HUES6 (cell line): ENCODE measurements around the gene ESRRA.

Experiments used
- H3K27ac ChIP-seq: 2 replicates; pipeline ENCODE4 v1.7.0; 2013; ENCODE audit warnings: low read depth, mild to moderate bottlenecking, low read length, inconsistent platforms
- H3K27me3 ChIP-seq: 2 replicates; pipeline ENCODE4 v1.6.1; 2013; ENCODE audit warnings: low read length; ENCODE audit not compliant: control insufficient read depth, insufficient read depth
- H3K36me3 ChIP-seq: 2 replicates; pipeline ENCODE4 v1.6.1; 2013; ENCODE audit warnings: low read length; ENCODE audit not compliant: control insufficient read depth, insufficient read depth
- H3K4me1 ChIP-seq: 2 replicates; pipeline ENCODE4 v1.6.1; 2013; ENCODE audit warnings: low read length; ENCODE audit not compliant: control insufficient read depth, insufficient read depth
- H3K4me3 ChIP-seq: 2 replicates; pipeline ENCODE4 v1.5.1; 2013; ENCODE audit warnings: low read depth, low read length
- H3K9ac ChIP-seq: one replicate; pipeline ENCODE4 v1.6.1; 2013; ENCODE audit warnings: mild to moderate bottlenecking, low read length
- H3K9me3 ChIP-seq: 2 replicates; pipeline ENCODE4 v1.6.1; 2013; ENCODE audit warnings: low read depth, low read length; ENCODE audit not compliant: control insufficient read depth, insufficient read depth

The ESRRA gene

GRCh38 chr11:64339754-64340408 lies 34.6 kb downstream of the ESRRA start, which contains the start of gene CCDC88B:
Gene CCDC88B (plus strand): TSS chr11:64340204. CDS start chr11:64340267, 63 bp downstream.
- no peaks in the 10 kb centered on the region for H3K36me3 ChIP-seq
- H3K4me1 ChIP-seq: peaks cover 20% of the 10 kb centered on the region
- no peaks in the 10 kb centered on the region for H3K9me3 ChIP-seq
- no peak within 1 kb of the TSS for H3K9ac ChIP-seq
- H3K4me3 ChIP-seq: peak within 1 kb of the TSS; percentile 76
- H3K27me3 ChIP-seq: no peaks in the 10 kb centered on the region
- H3K27ac ChIP-seq: no peak within 1 kb of the TSS

GRCh38 chr11:64340671-64341335 lies 35.5 kb downstream of the ESRRA start:
- no peak overlapping the region for H3K27ac ChIP-seq
- H3K4me3 ChIP-seq: peak overlapping the region; percentile 76

GRCh38 chr11:64341429-64341828 lies 36.1 kb downstream of the ESRRA start:
- H3K36me3 ChIP-seq: no peaks in the 10 kb centered on the region
- peak overlapping the region; percentile 76 for H3K4me3 ChIP-seq
- H3K27ac ChIP-seq: no peak overlapping the region
- H3K4me1 ChIP-seq: peaks cover 20% of the 10 kb centered on the region
- H3K9me3 ChIP-seq: no peaks in the 10 kb centered on the region
- no peak overlapping the region for H3K9ac ChIP-seq
- no peaks in the 10 kb centered on the region for H3K27me3 ChIP-seq

More at GRCh38 chr11:64340671-64341335, 35.5 kb downstream of the ESRRA start:
- H3K36me3 ChIP-seq: no peaks in the 10 kb centered on the region
- H3K27me3 ChIP-seq: no peaks in the 10 kb centered on the region
- no peaks in the 10 kb centered on the region for H3K9me3 ChIP-seq
- H3K9ac ChIP-seq: no peak overlapping the region
- H3K4me1 ChIP-seq: peaks cover 20% of the 10 kb centered on the region

- Histone ChIP-seq H3K27me3 (no peaks in the 10 kb centered on the region), H3K4me1 (peaks cover 20% of the 10 kb centered on the region), H3K36me3 (no peaks in the 10 kb centered on the region), H3K4me3 (peak overlapping the region; percentile 63), H3K9me3 (no peaks in the 10 kb centered on the region), H3K9ac (no peak overlapping the region), H3K27ac (no peak overlapping the region)
These were observed 36.8 kb downstream of the ESRRA start for GRCh38 chr11:64341851-64342791.

DNA sequence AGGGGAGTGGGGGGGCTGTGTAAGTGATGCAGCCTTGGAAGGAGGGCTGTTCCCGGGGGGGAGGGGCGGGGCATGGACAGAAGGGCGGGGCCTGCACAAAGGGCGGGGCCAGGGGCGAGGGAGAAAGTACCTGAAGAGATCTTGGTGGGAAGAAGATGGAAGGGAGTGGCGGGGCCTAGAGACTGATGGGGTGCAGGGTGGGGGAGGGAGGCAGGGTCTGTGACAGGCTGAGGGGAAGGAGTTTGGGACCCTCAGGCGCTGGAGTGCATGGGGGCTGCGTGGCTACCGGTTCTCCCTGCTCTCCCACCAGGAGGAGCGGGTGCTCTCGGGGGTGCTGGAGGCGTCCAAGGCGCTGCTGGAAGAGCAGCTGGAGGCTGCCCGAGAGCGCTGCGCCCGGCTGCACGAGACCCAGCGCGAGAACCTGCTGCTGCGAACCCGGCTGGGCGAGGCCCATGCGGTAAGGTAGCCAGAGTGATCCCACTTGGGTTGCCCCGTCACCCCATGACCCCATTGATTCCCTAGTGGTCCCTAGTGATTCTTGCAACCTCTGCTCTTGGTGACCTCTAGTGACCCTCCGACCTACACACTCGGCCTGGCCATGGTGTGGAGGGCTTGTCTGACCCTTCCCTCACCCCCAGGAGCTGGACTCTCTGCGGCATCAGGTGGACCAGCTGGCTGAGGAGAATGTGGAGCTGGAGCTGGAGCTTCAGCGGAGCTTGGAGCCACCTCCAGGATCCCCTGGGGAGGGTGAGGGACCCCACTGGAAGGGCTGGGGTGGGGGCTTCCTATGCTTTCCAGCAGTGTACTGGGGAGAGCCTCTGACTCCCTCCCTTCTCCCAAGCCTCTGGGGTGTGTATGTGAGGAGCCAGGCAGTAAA lies 37.8 kb downstream of the ESRRA start:
- no peaks in the 10 kb centered on the region for H3K27me3 ChIP-seq
- H3K4me3 ChIP-seq: peak overlapping the region; percentile 63
- H3K9me3 ChIP-seq: no peaks in the 10 kb centered on the region
- no peak overlapping the region for H3K27ac ChIP-seq
- H3K4me1 ChIP-seq: peaks cover 20% of the 10 kb centered on the region
- H3K9ac ChIP-seq: no peak overlapping the region
- H3K36me3 ChIP-seq: no peaks in the 10 kb centered on the region

- peaks cover 26% of the 10 kb centered on the region for H3K4me1 ChIP-seq
- H3K36me3 ChIP-seq: no peaks in the 10 kb centered on the region
- H3K27me3 ChIP-seq: no peaks in the 10 kb centered on the region
- H3K27ac ChIP-seq: no peak overlapping the region
- H3K4me3 ChIP-seq: no peak overlapping the region
- H3K9ac ChIP-seq: no peak overlapping the region
- H3K9me3 ChIP-seq: no peaks in the 10 kb centered on the region
These were observed 38.6 kb downstream of the ESRRA start for GRCh38 chr11:64343767-64344559.

- H3K4me1 ChIP-seq: peaks cover 27% of the 10 kb centered on the region
- no peaks in the 10 kb centered on the region for H3K27me3 ChIP-seq
- no peak overlapping the region for H3K4me3 ChIP-seq
- no peaks in the 10 kb centered on the region for H3K36me3 ChIP-seq
- no peaks in the 10 kb centered on the region for H3K9me3 ChIP-seq
- H3K27ac ChIP-seq: no peak overlapping the region
- no peak overlapping the region for H3K9ac ChIP-seq
These were observed 39.5 kb downstream of the ESRRA start for GRCh38 chr11:64344787-64345186.

GRCh38 chr11:64347193-64347867 lies 42.0 kb downstream of the ESRRA start:
- H3K27me3 ChIP-seq: no peaks in the 10 kb centered on the region
- no peak overlapping the region for H3K4me3 ChIP-seq
- H3K27ac ChIP-seq: no peak overlapping the region
- H3K4me1 ChIP-seq: peaks cover 15% of the 10 kb centered on the region
- no peaks in the 10 kb centered on the region for H3K9me3 ChIP-seq
- H3K36me3 ChIP-seq: no peaks in the 10 kb centered on the region
- no peak overlapping the region for H3K9ac ChIP-seq

GRCh38 chr11:64348383-64349024 lies 43.2 kb downstream of the ESRRA start:
- Histone ChIP-seq H3K4me1 (peaks cover 8% of the 10 kb centered on the region), H3K9me3 (no peaks in the 10 kb centered on the region), H3K27ac (no peak overlapping the region)

More at GRCh38 chr11:64348383-64349024, 43.2 kb downstream of the ESRRA start:
- Histone ChIP-seq H3K36me3 (no peaks in the 10 kb centered on the region), H3K27me3 (no peaks in the 10 kb centered on the region), H3K4me3 (no peak overlapping the region), H3K9ac (no peak overlapping the region)
